PFSK-1 (cell line): ENCODE measurements around the gene STC2.

Experiments
- FOXP2 ChIP-seq: optimal IDR thresholded peaks from 2 replicates; pipeline ENCODE3; 2011; ENCODE audit warnings: borderline replicate concordance, control low read depth, inconsistent platforms; ENCODE audit not compliant: insufficient read depth; ENCODE audit errors: extremely low read length, extremely low read depth
- POLR2AphosphoS5 ChIP-seq: IDR thresholded peaks from 2 replicates; pipeline ENCODE4 v1.6.1; 2012; ENCODE audit warnings: low read depth, mild to moderate bottlenecking, control low read depth, low read length, moderate library complexity
- SIN3A ChIP-seq: IDR thresholded peaks from 2 replicates; pipeline ENCODE4 v1.6.1; 2012; ENCODE audit warnings: mild to moderate bottlenecking, low read length, moderate library complexity, borderline replicate concordance; ENCODE audit not compliant: insufficient read depth
- TAF1 ChIP-seq: IDR thresholded peaks from 2 replicates; pipeline ENCODE4 v1.6.1; 2012; ENCODE audit warnings: low read length, control low read depth, borderline replicate concordance; ENCODE audit not compliant: insufficient read depth
- TF ChIP-seq, protein P1 (sequence below), 2 experiments: IDR thresholded peaks; 2 replicates each; pipeline versions ENCODE4 v1.6.1 to v1.8.0; 2011 to 2012; ENCODE audit warnings: low read depth in 2 of 2, low read length in 2 of 2, control low read depth in 1 of 2, inconsistent platforms in 1 of 2, mild to moderate bottlenecking in 1 of 2, moderate library complexity in 1 of 2; ENCODE audit not compliant: insufficient read depth in 1 of 2

STC2 gene

DNA sequence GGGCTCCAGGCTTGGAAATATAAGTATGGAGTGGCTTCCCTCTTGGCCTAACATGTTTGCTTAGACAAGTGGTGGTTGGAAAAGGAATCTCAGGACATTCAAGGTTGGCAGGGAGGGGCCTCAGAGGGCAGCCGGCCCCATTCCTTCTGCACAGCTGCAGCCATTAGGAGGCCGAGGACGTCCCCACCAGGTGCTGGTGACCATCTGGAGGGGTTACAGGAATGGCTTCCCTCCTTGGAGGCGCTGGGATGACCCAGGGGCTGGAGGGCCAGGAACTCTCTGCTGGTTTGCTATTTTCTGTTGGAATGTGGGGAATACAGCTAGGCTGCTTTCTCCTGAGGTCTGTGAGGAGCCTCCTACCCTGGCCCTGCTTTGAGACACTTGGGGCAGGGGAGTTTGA is 18.5 kb downstream of the STC2 start:
- TF ChIP-seq TAF1 = no peak
- no peak for TF ChIP-seq FOXP2
- TF ChIP-seq SIN3A = no peak
- TF ChIP-seq, protein P1, sequence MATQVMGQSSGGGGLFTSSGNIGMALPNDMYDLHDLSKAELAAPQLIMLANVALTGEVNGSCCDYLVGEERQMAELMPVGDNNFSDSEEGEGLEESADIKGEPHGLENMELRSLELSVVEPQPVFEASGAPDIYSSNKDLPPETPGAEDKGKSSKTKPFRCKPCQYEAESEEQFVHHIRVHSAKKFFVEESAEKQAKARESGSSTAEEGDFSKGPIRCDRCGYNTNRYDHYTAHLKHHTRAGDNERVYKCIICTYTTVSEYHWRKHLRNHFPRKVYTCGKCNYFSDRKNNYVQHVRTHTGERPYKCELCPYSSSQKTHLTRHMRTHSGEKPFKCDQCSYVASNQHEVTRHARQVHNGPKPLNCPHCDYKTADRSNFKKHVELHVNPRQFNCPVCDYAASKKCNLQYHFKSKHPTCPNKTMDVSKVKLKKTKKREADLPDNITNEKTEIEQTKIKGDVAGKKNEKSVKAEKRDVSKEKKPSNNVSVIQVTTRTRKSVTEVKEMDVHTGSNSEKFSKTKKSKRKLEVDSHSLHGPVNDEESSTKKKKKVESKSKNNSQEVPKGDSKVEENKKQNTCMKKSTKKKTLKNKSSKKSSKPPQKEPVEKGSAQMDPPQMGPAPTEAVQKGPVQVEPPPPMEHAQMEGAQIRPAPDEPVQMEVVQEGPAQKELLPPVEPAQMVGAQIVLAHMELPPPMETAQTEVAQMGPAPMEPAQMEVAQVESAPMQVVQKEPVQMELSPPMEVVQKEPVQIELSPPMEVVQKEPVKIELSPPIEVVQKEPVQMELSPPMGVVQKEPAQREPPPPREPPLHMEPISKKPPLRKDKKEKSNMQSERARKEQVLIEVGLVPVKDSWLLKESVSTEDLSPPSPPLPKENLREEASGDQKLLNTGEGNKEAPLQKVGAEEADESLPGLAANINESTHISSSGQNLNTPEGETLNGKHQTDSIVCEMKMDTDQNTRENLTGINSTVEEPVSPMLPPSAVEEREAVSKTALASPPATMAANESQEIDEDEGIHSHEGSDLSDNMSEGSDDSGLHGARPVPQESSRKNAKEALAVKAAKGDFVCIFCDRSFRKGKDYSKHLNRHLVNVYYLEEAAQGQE (IDR thresholded peaks at IDR 0.05; ENCODE audit: insufficient read depth in 1 of 2, low read depth in 2 of 2, low read length in 2 of 2) = no peak
- no peak for TF ChIP-seq POLR2AphosphoS5

DNA sequence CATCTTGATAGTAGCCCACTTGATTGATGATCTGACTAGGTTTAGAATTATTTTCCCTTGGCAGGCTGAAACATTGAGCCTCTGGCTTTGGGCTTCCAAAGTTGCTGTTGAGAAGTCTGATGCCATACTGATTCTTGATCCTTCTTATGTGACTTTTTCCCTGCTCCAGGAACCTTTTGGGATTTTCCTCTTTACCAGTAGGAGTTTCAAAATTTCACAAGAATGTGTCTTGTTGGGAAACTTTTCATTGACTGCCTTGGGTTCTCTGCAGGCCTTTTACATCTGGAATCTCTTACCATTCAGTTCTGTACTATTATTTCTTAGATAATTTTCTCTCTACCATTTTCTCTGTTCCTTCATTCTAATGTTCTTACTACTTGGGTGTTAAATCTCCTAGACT is 20.0 kb downstream of the STC2 start:
- TF ChIP-seq POLR2AphosphoS5 (no peak), FOXP2 (no peak), TAF1 (no peak), SIN3A (no peak)
- TF ChIP-seq, protein P1 (IDR thresholded peaks at IDR 0.05; ENCODE audit: insufficient read depth in 1 of 2, low read depth in 2 of 2, low read length in 2 of 2) = no peak

DNA sequence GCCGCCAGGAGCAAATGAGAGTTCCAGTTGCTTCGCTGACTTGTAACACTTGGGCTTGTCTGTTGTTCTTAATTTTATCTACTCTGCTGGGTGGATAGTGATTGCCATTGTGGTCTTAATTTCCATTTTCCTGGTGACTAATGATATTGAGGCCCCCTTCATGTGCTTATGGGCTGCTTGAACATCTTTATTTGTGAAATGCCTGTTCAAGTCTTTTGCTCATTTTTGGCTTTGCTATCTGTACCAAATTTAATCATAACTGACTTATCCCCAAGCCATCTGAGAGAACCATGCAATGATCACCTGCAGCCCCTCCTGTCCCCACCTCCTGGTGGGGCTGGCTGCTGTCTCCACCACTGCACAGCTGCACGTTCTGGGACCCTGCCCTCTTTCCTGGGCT is 20.5 kb downstream of the STC2 start:
- TF ChIP-seq SIN3A (no peak), TAF1 (no peak), FOXP2 (no peak), POLR2AphosphoS5 (no peak)
- TF ChIP-seq, protein P1 (IDR thresholded peaks at IDR 0.05; ENCODE audit: insufficient read depth in 1 of 2, low read depth in 2 of 2, low read length in 2 of 2) = no peak

DNA sequence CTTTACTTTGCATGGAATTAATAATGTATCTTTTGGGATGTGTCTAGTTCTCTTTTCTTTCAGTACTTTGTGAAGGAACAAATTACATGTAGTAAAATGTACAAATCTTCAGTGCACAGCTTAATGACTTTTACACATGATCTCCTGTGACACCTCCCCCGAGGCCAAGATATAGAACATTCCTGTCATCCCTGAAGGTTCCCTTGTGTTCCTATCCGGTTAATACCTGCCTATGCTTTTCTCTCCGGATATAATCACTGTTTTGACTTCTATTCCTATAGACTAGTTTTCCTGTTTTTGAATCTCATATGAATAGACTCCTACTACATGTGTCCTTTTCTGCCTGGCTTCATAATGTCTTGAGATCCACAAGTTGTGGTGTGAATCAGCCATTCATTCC is 21.5 kb downstream of the STC2 start:
- no peak for TF ChIP-seq TAF1
- TF ChIP-seq, protein P1 (IDR thresholded peaks at IDR 0.05; ENCODE audit: insufficient read depth in 1 of 2, low read depth in 2 of 2, low read length in 2 of 2) = no peak
- no peak for TF ChIP-seq FOXP2
- no peak for TF ChIP-seq POLR2AphosphoS5
- no peak for TF ChIP-seq SIN3A

DNA sequence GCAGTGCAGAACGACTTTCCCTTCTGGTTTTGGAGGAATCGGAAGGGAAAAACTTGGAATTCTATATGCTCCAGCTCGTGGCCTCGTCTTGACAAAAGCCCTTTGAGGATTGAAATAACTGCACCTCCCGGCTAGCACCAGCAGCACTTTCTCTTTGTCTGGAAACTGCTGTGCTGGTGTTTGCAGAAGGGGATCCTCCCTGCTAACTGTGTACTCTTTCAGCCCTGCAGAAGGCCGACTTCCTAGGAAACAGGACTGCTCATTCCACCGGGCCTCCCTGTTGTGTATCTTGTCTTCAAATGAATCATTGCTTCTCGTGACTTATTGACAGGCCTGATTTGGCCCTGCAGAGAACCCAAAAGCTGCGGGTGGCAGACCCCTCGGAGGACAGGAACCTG is 23.6 kb downstream of the STC2 start:
- TF ChIP-seq TAF1 = no peak
- no peak for TF ChIP-seq FOXP2
- TF ChIP-seq, protein P1 (IDR thresholded peaks at IDR 0.05; ENCODE audit: insufficient read depth in 1 of 2, low read depth in 2 of 2, low read length in 2 of 2) = no peak
- no peak for TF ChIP-seq SIN3A
- TF ChIP-seq POLR2AphosphoS5 = no peak
